HCT116 (cell line): ENCODE measurements around the gene GUSB. TPM values are rescaled to one million over a fixed set of nuclear protein-coding genes. Genes with fewer than 3 reads are reported as not detected.

Experiments
- ATAC-seq: fragments of 200-7000 bp; cut with Tn5 transposase; 2 replicates; pipeline ENCODE4 v1.9.1; 2020; ENCODE audit warnings: mild to moderate bottlenecking, moderate library complexity
- BruUV-seq: library from RNA; stranded (reverse); fragments of 400-500 nt; replicated peaks from 2 replicates; lab custom pipeline; 2021; lab: Mats Ljungman, UMichigan
- CTCF ChIA-PET: fragments of 300-600 bp; sonication (Branson Sonifier 250); formaldehyde crosslinking; loops from one replicate; lab custom pipeline; 2021; ENCODE audit warnings: antibody characterized with exemption; lab: Charles Lee
- POLR2A ChIA-PET: fragments of 300-600, 350-600 bp; sonication (Branson Sonifier 250); formaldehyde crosslinking; loops from one replicate; lab custom pipeline; 2021; ENCODE audit warnings: antibody characterized with exemption; lab: Charles Lee
- RAD21 ChIA-PET, 2 experiments: fragments of 300-600 bp; sonication (Branson Sonifier 250); formaldehyde crosslinking; loops; one replicate each; lab custom pipeline; 2023; ENCODE audit warnings: low total read pairs in 2 of 2; ENCODE audit not compliant: uncharacterized antibody in 2 of 2, unreplicated experiment in 2 of 2, low non-redundant PET in 1 of 2; lab: Charles Lee
- DNase-seq: peaks from one replicate; pipeline ENCODE4 v3.0.0-alpha.2; 2010; ENCODE audit warnings: low read depth, low spot score
- H2AFZ ChIP-seq: fragments of 200-600 bp; shearing (Covaris generic), sonication (generic); 2 replicates; pipeline ENCODE4 v1.6.1; 2017; ENCODE audit warnings: low read depth, mixed run types, mixed read lengths, antibody characterized with exemption, low read length; ENCODE audit not compliant: poor library complexity, severe bottlenecking
- H3K27ac ChIP-seq: 2 replicates; pipeline ENCODE4 v1.5.1; 2012; ENCODE audit warnings: low read depth, low read length
- H3K27me3 ChIP-seq: fragments of 200-600 bp; sonication (generic); 2 replicates; pipeline ENCODE4 v1.6.1; 2016; ENCODE audit warnings: mixed run types, low read length, mixed read lengths; ENCODE audit not compliant: insufficient read depth
- H3K36me3 ChIP-seq, 2 experiments: fragments of 200-500 bp in 1 of 2; fragments of 200-600 bp in 1 of 2; sonication (Bioruptor generic) in 1 of 2; sonication (generic) in 1 of 2; 2 replicates each; pipeline versions ENCODE4 v1.5.1 to v1.6.1; 2014 to 2016; ENCODE audit warnings: low read length in 2 of 2, inconsistent platforms in 1 of 2, mixed read lengths in 1 of 2, mixed run types in 1 of 2; ENCODE audit not compliant: insufficient read depth in 2 of 2, control insufficient read depth in 1 of 2
- H3K4me1 ChIP-seq, 2 experiments: fragments of 200-600 bp in 1 of 2; sonication (generic) in 1 of 2; 2 replicates each; pipeline versions ENCODE4 v1.5.1 to v1.6.1; 2012 to 2017; ENCODE audit warnings: low read length in 2 of 2, inconsistent platforms in 1 of 2, mild to moderate bottlenecking in 1 of 2, mixed read lengths in 1 of 2, mixed run types in 1 of 2, moderate library complexity in 1 of 2; ENCODE audit not compliant: insufficient read depth in 2 of 2, control insufficient read depth in 1 of 2
- H3K4me2 ChIP-seq: fragments of 200-600 bp; sonication (generic); 2 replicates; pipeline ENCODE4 v1.6.1; 2017; ENCODE audit warnings: mixed run types, low read length, mixed read lengths
- H3K4me3 ChIP-seq, 2 experiments: fragments of 200-600 bp in 1 of 2; sonication (generic) in 1 of 2; replicated peaks in 1 of 2; 2 replicates each; pipeline ENCODE4 v1.5.1; 2011 to 2016; ENCODE audit warnings: low read length in 2 of 2, control low read depth in 1 of 2, low read depth in 1 of 2, mild to moderate bottlenecking in 1 of 2, mixed read lengths in 1 of 2, mixed run types in 1 of 2
- H3K79me2 ChIP-seq: fragments of 200-600 bp; sonication (generic); 2 replicates; pipeline ENCODE4 v1.6.1; 2017; ENCODE audit warnings: mild to moderate bottlenecking, mixed run types, low read length, moderate library complexity, mixed read lengths; ENCODE audit not compliant: insufficient read depth
- H3K9ac ChIP-seq: fragments of 200-600 bp; sonication (generic); 2 replicates; pipeline ENCODE4 v1.6.1; 2016; ENCODE audit warnings: low read length, mixed read lengths
- H3K9me2 ChIP-seq: fragments of 200-600 bp; sonication (generic), shearing (Covaris generic); 2 replicates; pipeline ENCODE4 v1.6.1; 2017; ENCODE audit warnings: mixed run types, mild to moderate bottlenecking, moderate library complexity; ENCODE audit not compliant: insufficient read depth
- H3K9me3 ChIP-seq, 2 experiments: fragments of 200-500 bp in 1 of 2; fragments of 200-600 bp in 1 of 2; sonication (Bioruptor generic) in 1 of 2; sonication (generic) in 1 of 2; 2 replicates each; pipeline ENCODE4 v1.6.1; 2014 to 2017; ENCODE audit warnings: low read length in 2 of 2, mixed read lengths in 2 of 2, inconsistent platforms in 1 of 2, low read depth in 1 of 2, mild to moderate bottlenecking in 1 of 2, mixed run types in 1 of 2, moderate library complexity in 1 of 2; ENCODE audit not compliant: control insufficient read depth in 1 of 2, insufficient read depth in 1 of 2
- H4K20me1 ChIP-seq: fragments of 200-600 bp; sonication (generic), shearing (Covaris generic); 2 replicates; pipeline ENCODE4 v1.6.1; 2017; ENCODE audit warnings: mixed run types, mild to moderate bottlenecking, moderate library complexity; ENCODE audit not compliant: insufficient read depth
- CEBPB ChIP-seq: IDR thresholded peaks from 2 replicates; pipeline ENCODE4 v1.6.1; 2012; ENCODE audit warnings: low read depth
- EGR1 ChIP-seq: IDR thresholded peaks from 2 replicates; pipeline ENCODE4 v1.6.1; 2012; ENCODE audit warnings: low read depth
- FOSL1 ChIP-seq: IDR thresholded peaks from 2 replicates; pipeline ENCODE4 v1.6.1; 2012; ENCODE audit warnings: low read depth
- JUND ChIP-seq: IDR thresholded peaks from 2 replicates; pipeline ENCODE4 v1.6.1; 2012
- RAD21 ChIP-seq: IDR thresholded peaks from 2 replicates; pipeline ENCODE4 v1.6.1; 2012; ENCODE audit warnings: low read depth, mild to moderate bottlenecking
- SIN3A ChIP-seq: IDR thresholded peaks from 2 replicates; pipeline ENCODE4 v1.6.1; 2012; ENCODE audit warnings: low read depth
- SP1 ChIP-seq: IDR thresholded peaks from 2 replicates; pipeline ENCODE4 v1.6.1; 2012; ENCODE audit warnings: low read depth
- SRF ChIP-seq: IDR thresholded peaks from 2 replicates; pipeline ENCODE4 v1.6.1; 2012; ENCODE audit warnings: low read depth
- TCF7L2 ChIP-seq: IDR thresholded peaks from 2 replicates; pipeline ENCODE4 v1.7.0; 2011; ENCODE audit warnings: borderline replicate concordance, inconsistent platforms; ENCODE audit not compliant: insufficient read depth, insufficient read length; ENCODE audit errors: extremely low read depth
- ZNF274 ChIP-seq: fragments of 200-500 bp; sonication (Bioruptor generic); IDR thresholded peaks from 2 replicates; pipeline ENCODE4 v1.6.1; 2014; ENCODE audit warnings: mild to moderate bottlenecking, low read depth, low read length, inconsistent platforms
- intact Hi-C: fragments of 100-400 bp; cut with micrococcal nuclease; formaldehyde crosslinking; loops from 2 replicates; pipeline ENCODE4 v1.10.0; 2022
- total RNA-seq: library from RNA; stranded (reverse); gene quantifications from one replicate; pipeline ENCODE4 v1.2.1, GENCODE V29; 2021; ENCODE audit not compliant: unreplicated experiment
- TF ChIP-seq, protein P1 (sequence below), 3 experiments: fragments of 200-600 bp in 1 of 3; sonication (generic) in 1 of 3; IDR thresholded peaks in 2 of 3; conservative IDR thresholded peaks in 1 of 3; 2 replicates each; pipeline ENCODE4 v1.5.1; 2012 to 2017; ENCODE audit warnings: low read depth in 2 of 3, low read length in 2 of 3, antibody characterized with exemption in 1 of 3, borderline replicate concordance in 1 of 3, control low read depth in 1 of 3, mild to moderate bottlenecking in 1 of 3, mixed read lengths in 1 of 3, mixed run types in 1 of 3, moderate library complexity in 1 of 3; ENCODE audit not compliant: insufficient read depth in 1 of 3

GUSB gene
- total RNA-seq, 1 experiment from 2014 or later, result 31.5 TPM

DNA sequence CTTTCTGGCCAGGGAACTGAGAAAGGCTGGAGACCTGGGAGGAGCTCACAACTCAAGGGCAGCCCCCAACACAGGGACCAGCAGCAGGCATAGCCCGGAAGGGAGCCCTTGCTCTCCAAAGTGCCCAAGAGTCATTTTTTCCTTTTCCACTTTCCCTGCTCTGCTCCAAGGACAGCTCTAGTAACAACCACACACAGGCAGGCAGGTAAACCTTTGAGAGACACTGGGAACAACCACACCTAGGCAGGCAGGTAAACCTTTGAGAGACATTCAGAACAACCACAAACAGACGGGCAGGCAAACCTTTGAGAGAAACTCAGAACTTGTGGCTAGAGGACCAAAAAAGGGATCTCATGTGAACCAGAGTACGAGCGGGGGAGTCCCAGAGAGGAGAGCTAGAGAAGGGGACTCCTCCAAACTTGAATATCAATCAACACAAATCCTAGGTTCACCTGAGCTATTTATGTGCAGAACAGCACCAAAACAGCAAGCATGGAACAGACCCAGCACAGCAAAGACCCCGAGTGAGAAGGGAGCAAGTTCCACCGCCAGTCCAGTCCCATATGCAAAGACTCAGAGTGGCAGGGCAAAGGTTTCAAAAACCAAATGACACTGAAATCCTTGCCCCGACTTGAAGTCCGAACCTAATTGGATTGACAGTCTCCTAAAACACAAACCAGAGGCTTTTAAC, 33.6 kb upstream of the GUSB start (continued):
- no peak for TF ChIP-seq SRF
- no peak for TF ChIP-seq FOSL1

DNA sequence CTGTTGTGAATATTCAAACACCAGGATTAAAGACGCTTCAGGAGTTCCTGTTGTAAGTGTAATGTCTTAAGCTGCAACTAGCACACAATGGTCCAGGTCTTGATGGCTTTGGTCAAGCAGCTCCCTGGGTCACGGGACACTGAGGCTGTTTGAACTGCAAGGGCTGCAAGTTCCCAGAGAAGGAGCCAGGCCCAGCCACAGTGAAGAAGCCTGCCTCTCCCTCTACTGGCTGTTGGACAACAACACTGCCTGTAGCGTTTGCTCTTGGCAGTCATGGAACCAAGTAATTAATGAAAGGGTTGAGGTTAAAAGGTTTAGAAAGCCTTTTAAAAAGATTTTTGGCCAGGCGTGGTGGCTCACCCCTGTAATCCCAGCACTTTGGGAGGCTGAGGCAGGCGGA, 31.9 kb upstream of the GUSB start:
- Histone ChIP-seq H3K4me3 (no peak overlapping the region), H3K9me3 (no peaks in the 10 kb centered on the region), H3K4me1 (peaks cover 4 to 12% of the 10 kb centered on the region in 2 experiments; a peak in 2 of 4 replicates), H4K20me1 (no peaks in the 10 kb centered on the region), H3K27ac (no peak overlapping the region), H3K79me2 (no peaks in the 10 kb centered on the region), H2AFZ (no peak overlapping the region), H3K27me3 (no peaks in the 10 kb centered on the region), H3K9ac (no peak overlapping the region), H3K36me3 (no peaks in the 10 kb centered on the region), H3K9me2 (no peaks in the 10 kb centered on the region), H3K4me2 (no peak overlapping the region)
- CTCF ChIA-PET, result no interaction called here
- peak; percentile 26 for DNase-seq
- intact Hi-C loops, result loop anchor here (5.0 kb wide), 1 partner anchor 292 kb away; no protein-coding TSS in a partner anchor
- RAD21 ChIA-PET, result no interaction called here
- TF ChIP-seq JUND (no peak), SP1 (no peak), SRF (no peak), ZNF274 (no peak), CEBPB (no peak), RAD21 (peak; percentile 55; the same call in 1 of the 2 replicates), TCF7L2 (no peak), EGR1 (no peak), SIN3A (no peak)
- TF ChIP-seq, protein P1, sequence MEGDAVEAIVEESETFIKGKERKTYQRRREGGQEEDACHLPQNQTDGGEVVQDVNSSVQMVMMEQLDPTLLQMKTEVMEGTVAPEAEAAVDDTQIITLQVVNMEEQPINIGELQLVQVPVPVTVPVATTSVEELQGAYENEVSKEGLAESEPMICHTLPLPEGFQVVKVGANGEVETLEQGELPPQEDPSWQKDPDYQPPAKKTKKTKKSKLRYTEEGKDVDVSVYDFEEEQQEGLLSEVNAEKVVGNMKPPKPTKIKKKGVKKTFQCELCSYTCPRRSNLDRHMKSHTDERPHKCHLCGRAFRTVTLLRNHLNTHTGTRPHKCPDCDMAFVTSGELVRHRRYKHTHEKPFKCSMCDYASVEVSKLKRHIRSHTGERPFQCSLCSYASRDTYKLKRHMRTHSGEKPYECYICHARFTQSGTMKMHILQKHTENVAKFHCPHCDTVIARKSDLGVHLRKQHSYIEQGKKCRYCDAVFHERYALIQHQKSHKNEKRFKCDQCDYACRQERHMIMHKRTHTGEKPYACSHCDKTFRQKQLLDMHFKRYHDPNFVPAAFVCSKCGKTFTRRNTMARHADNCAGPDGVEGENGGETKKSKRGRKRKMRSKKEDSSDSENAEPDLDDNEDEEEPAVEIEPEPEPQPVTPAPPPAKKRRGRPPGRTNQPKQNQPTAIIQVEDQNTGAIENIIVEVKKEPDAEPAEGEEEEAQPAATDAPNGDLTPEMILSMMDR (IDR thresholded peaks at IDR 0.05 in 2 of 3, conservative IDR thresholded peaks at IDR 0.05 in 1 of 3; ENCODE audit: borderline replicate concordance in 1 of 3, insufficient read depth in 1 of 3, low read depth in 2 of 3, low read length in 2 of 3), result peak; percentile 28 to 41 (median 32); a peak in 4 of 6 replicates
- ATAC-seq, result peak; percentile 81
- POLR2A ChIA-PET, result no interaction called here
- BruUV-seq, result no TSS peak
